Thymus (tissue), 11 donors: ENCODE measurements around the gene GPD1L. TPM values are rescaled to one million over a fixed set of nuclear protein-coding genes. Genes with fewer than 3 reads are reported as not detected.

Experiments
- DNase-seq, 9 donors: peaks; one replicate each; pipeline ENCODE4 v3.0.0-alpha.2; 2013; ENCODE audit warnings: low spot score in 9 of 9, low read depth in 6 of 9, missing footprints in 1 of 9
- H3K27ac ChIP-seq, 2 donors: one replicate each; pipeline ENCODE4 v1.5.1; 2013; ENCODE audit warnings: control low read depth in 1 of 2, low read depth in 1 of 2, low read length in 1 of 2, mild to moderate bottlenecking in 1 of 2, moderate library complexity in 1 of 2
- H3K27me3 ChIP-seq, 2 donors: one replicate each; pipeline ENCODE4 v1.5.1; 2013; ENCODE audit warnings: low read length in 1 of 2; ENCODE audit not compliant: control insufficient read depth in 2 of 2, insufficient read depth in 1 of 2
- H3K36me3 ChIP-seq, 2 donors: one replicate each; pipeline ENCODE4 v1.5.1; 2013; ENCODE audit warnings: low read length in 1 of 2, mild to moderate bottlenecking in 1 of 2, moderate library complexity in 1 of 2; ENCODE audit not compliant: control insufficient read depth in 2 of 2, insufficient read depth in 2 of 2
- H3K4me1 ChIP-seq, 2 donors: one replicate each; pipeline ENCODE4 v1.5.1; 2013; ENCODE audit warnings: low read length in 2 of 2; ENCODE audit not compliant: control insufficient read depth in 2 of 2, insufficient read depth in 2 of 2
- H3K4me3 ChIP-seq, 2 donors: one replicate each; pipeline ENCODE4 v1.5.1; 2013; ENCODE audit warnings: low read length in 2 of 2, control low read depth in 1 of 2, mild to moderate bottlenecking in 1 of 2
- H3K9me3 ChIP-seq, 2 donors: one replicate each; pipeline ENCODE4 v1.5.1; 2013; ENCODE audit warnings: low read length in 1 of 2, mild to moderate bottlenecking in 1 of 2; ENCODE audit not compliant: control insufficient read depth in 2 of 2, insufficient read depth in 1 of 2
- WGBS: extraction: QIAGEN DNeasy Blood & Tissue Kit; methylation state at CpG from one replicate; pipeline ENCODE4 v1.1.7; 2013; 5-methylcytosine and 5-hydroxymethylcytosine counted together
- polyA plus RNA-seq: library from polyadenylated mRNA; stranded (reverse); fragments of 200-250 nt; gene quantifications from one replicate; pipeline ENCODE4 v1.2.3, GENCODE V29; 2013
- total RNA-seq: library from RNA; stranded (reverse); fragments of 120-200 nt; gene quantifications from one replicate; pipeline ENCODE4 v1.2.4, GENCODE V29; 2013
- donor health status: healthy.

GPD1L gene
- total and polyA plus RNA-seq, 2 donors: 6.8 to 12.7 TPM

GRCh38 chr3:32203854-32204253 is 97.4 kb downstream of the GPD1L start:
- peaks cover 0 to 2% of the 10 kb centered on the region in 2 donors for H3K27me3 ChIP-seq
- H3K36me3 ChIP-seq: no peaks in the 10 kb centered on the region
- no peaks in the 10 kb centered on the region for H3K9me3 ChIP-seq
- DNase-seq: no peak
- H3K4me1 ChIP-seq: no peaks in the 10 kb centered on the region
- no peak overlapping the region for H3K4me3 ChIP-seq
- no peak overlapping the region for H3K27ac ChIP-seq

- 78% methylated on average over 4 of the region's 4 CpGs for WGBS
- Histone ChIP-seq H3K9me3 (no peaks in the 10 kb centered on the region), H3K4me3 (no peak overlapping the region), H3K27me3 (no peaks in the 10 kb centered on the region), H3K27ac (no peak overlapping the region), H3K4me1 (no peaks in the 10 kb centered on the region), H3K36me3 (no peaks in the 10 kb centered on the region)
- no peak for DNase-seq
Measured at GRCh38 chr3:32208447-32208846, 102.0 kb downstream of the GPD1L start.

GRCh38 chr3:32215185-32215584 is 108.8 kb downstream of the GPD1L start:
- H3K27me3 ChIP-seq: no peaks in the 10 kb centered on the region
- H3K27ac ChIP-seq: no peak overlapping the region
- no peak for DNase-seq
- peaks cover 2 to 5% of the 10 kb centered on the region in 2 donors for H3K9me3 ChIP-seq
- H3K4me3 ChIP-seq: no peak overlapping the region
- no peaks in the 10 kb centered on the region for H3K4me1 ChIP-seq
- 96% methylated on average over 2 of the region's 2 CpGs for WGBS
- H3K36me3 ChIP-seq: no peaks in the 10 kb centered on the region

GRCh38 chr3:32216172-32216783 is 109.9 kb downstream of the GPD1L start:
- peaks cover 2 to 5% of the 10 kb centered on the region in 2 donors for H3K9me3 ChIP-seq
- H3K36me3 ChIP-seq: no peaks in the 10 kb centered on the region
- no peaks in the 10 kb centered on the region for H3K4me1 ChIP-seq
- H3K27me3 ChIP-seq: no peaks in the 10 kb centered on the region
- no peak overlapping the region for H3K4me3 ChIP-seq
- no peak overlapping the region for H3K27ac ChIP-seq
- no peak for DNase-seq
- WGBS: 74% methylated on average over 10 of the region's 10 CpGs

GRCh38 chr3:32217339-32217738 is 110.9 kb downstream of the GPD1L start:
- no peak for DNase-seq
- Histone ChIP-seq H3K27me3 (no peaks in the 10 kb centered on the region), H3K9me3 (peaks cover 2 to 5% of the 10 kb centered on the region in 2 donors), H3K4me3 (no peak overlapping the region), H3K36me3 (no peaks in the 10 kb centered on the region), H3K27ac (no peak overlapping the region), H3K4me1 (no peaks in the 10 kb centered on the region)
- 97% methylated on average over 2 of the region's 2 CpGs for WGBS

Other genes starting within 250 kb of the GPD1L start
- 1.4 TPM for gene OSBPL10, start 125.4 kb upstream of the GPD1L start, total RNA-seq
- 2.1 TPM for gene OSBPL10, start 125.4 kb upstream of the GPD1L start, polyA plus RNA-seq
- gene ZNF860, start 124.9 kb upstream of the GPD1L start, total RNA-seq: 0.24 TPM
- 0.52 TPM for gene ZNF860, start 124.9 kb upstream of the GPD1L start, polyA plus RNA-seq
- 4.1 TPM for gene CMTM8, start 132.1 kb downstream of the GPD1L start, total RNA-seq
- 16.2 TPM for gene CMTM8, start 132.1 kb downstream of the GPD1L start, polyA plus RNA-seq